ENCODE measurements around the gene GPR17. TPM values are rescaled to one million over a fixed set of nuclear protein-coding genes. Genes with fewer than 3 reads are reported as not detected.

The GPR17 gene
- polyA plus RNA-seq, 1 donor (not counting 4 experiments of a cell fraction or from before 2014, with no cell fraction given) = not detected

DNA sequence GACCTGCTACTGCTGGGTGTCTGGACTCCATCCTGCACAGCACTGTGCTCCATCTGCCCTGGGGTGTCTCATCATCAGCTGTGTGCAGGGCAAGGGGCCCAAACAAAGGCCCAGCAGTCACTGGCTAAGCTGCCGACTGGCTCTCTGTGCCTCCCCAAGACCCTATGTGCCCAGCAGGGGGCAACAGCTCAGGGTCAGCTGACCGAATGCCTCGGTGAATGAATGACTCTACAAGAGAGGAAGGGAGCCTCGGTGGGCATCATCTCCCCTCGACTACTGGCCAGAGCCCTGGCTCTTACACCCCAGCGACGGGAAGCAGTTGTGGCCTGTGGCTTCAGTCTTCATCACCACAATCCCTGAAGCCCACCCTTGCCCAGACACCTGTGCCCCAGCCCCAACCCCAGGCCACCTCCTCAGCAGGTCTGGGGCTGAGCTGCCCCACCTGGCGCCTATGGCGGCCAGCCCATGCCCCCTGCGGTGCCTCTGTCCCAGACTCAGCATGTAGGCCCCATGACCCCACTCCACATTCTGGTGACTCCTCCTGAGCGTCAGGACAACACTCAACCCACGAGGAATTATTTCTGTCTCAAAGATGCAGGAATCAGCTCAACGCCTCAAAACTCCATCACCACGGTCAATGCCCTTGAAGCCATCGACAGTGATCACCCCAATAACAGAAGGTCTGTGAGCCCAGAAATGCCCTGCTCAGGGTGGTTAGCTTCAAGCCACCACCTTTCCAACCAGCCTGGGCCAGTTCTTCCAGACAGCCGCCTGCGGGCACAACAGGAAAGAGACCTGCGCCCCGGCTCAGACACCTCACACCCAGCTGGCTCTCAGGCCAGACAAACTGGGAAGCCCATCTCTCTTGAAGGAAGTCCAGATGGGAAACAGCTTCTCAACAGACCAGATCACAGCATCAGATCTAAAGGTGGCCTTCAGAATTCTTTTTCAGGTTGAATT is 1.6 kb upstream of the GPR17 start:
- Histone ChIP-seq H3K4me1 (ENCODE audit: control insufficient read depth, extremely low read depth, insufficient read depth, low read length) (peaks cover 11% of the 10 kb centered on the region), H3K79me2 (ENCODE audit: control insufficient read depth, insufficient read depth, low read length) (no peaks in the 10 kb centered on the region), H3K9ac (ENCODE audit: control insufficient read depth, extremely low read depth, insufficient read depth, low read length) (no peak overlapping the region), H3K9me3 (ENCODE audit: control insufficient read depth, low read depth, low read length) (no peaks in the 10 kb centered on the region), H3K4me2 (ENCODE audit: control insufficient read depth, extremely low read depth, insufficient read depth, low read depth, low read length) (no peak overlapping the region), H3K4me3 (ENCODE audit: control insufficient read depth in 2 of 3, extremely low read depth in 1 of 3, insufficient read depth in 2 of 3, low read depth in 1 of 3, low read length in 3 of 3) (no peak overlapping the region), H3K36me3 (ENCODE audit: control insufficient read depth in 2 of 2, extremely low read depth in 1 of 2, insufficient read depth in 2 of 2, low read length in 2 of 2) (no peaks in the 10 kb centered on the region), H3K9me1 (ENCODE audit: control insufficient read depth, extremely low read depth, insufficient read depth, low read length) (no peaks in the 10 kb centered on the region), H3K27ac (ENCODE audit: control insufficient read depth, insufficient read depth, low read length) (no peak overlapping the region), H4K20me1 (ENCODE audit: control insufficient read depth, extremely low read depth, insufficient read depth, low read length) (no peaks in the 10 kb centered on the region), H3K27me3 (ENCODE audit: control insufficient read depth, extremely low read depth, insufficient read depth, low read length) (no peaks in the 10 kb centered on the region), H2AFZ (ENCODE audit: control insufficient read depth, low read length) (no peak overlapping the region)
- dilution Hi-C loops (cut with MboI; ENCODE audit: extremely low pct_ligation_motif_present, low sequenced_read_pairs) = no loop called here
- FAIRE-seq (no peak), DNase-seq (ENCODE audit: low read depth, low spot score) (no peak)
- TF ChIP-seq EZH2 (IDR thresholded peaks at IDR 0.05; ENCODE audit: low read length) = no peak
- TF ChIP-seq, protein P1, sequence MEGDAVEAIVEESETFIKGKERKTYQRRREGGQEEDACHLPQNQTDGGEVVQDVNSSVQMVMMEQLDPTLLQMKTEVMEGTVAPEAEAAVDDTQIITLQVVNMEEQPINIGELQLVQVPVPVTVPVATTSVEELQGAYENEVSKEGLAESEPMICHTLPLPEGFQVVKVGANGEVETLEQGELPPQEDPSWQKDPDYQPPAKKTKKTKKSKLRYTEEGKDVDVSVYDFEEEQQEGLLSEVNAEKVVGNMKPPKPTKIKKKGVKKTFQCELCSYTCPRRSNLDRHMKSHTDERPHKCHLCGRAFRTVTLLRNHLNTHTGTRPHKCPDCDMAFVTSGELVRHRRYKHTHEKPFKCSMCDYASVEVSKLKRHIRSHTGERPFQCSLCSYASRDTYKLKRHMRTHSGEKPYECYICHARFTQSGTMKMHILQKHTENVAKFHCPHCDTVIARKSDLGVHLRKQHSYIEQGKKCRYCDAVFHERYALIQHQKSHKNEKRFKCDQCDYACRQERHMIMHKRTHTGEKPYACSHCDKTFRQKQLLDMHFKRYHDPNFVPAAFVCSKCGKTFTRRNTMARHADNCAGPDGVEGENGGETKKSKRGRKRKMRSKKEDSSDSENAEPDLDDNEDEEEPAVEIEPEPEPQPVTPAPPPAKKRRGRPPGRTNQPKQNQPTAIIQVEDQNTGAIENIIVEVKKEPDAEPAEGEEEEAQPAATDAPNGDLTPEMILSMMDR (optimal IDR thresholded peaks at IDR 0.05 in 1 of 3, IDR thresholded peaks at IDR 0.05 in 1 of 3, conservative IDR thresholded peaks at IDR 0.05 in 1 of 3; ENCODE audit: extremely low read depth in 1 of 3, insufficient read depth in 2 of 3, low read length in 3 of 3) = no peak

DNA sequence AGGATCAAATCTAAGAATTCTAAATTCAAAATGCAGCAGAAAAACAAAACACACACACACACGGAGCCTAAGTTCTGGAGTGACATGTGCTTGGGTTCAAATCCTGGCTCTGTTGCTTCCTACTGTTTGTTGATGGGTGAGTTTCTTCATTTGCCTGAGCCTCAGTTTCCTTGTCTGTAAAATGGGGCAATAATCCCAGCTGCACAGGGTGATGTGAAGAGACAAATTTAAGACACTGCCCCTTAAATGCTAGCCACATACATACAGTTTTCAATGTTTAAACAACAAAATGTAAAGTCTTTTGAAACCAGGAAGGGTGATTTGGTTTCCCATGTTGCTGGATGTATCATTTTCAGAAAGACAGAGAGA is 943 bp upstream of the GPR17 start:
- Histone ChIP-seq H3K9ac (ENCODE audit: control insufficient read depth, extremely low read depth, insufficient read depth, low read length) (no peak overlapping the region), H3K4me1 (ENCODE audit: control insufficient read depth, extremely low read depth, insufficient read depth, low read length) (peaks cover 11% of the 10 kb centered on the region), H3K36me3 (ENCODE audit: control insufficient read depth in 2 of 2, extremely low read depth in 1 of 2, insufficient read depth in 2 of 2, low read length in 2 of 2) (no peaks in the 10 kb centered on the region), H3K27me3 (ENCODE audit: control insufficient read depth, extremely low read depth, insufficient read depth, low read length) (no peaks in the 10 kb centered on the region), H3K79me2 (ENCODE audit: control insufficient read depth, insufficient read depth, low read length) (no peaks in the 10 kb centered on the region), H3K9me1 (ENCODE audit: control insufficient read depth, extremely low read depth, insufficient read depth, low read length) (no peaks in the 10 kb centered on the region), H3K4me2 (ENCODE audit: control insufficient read depth, extremely low read depth, insufficient read depth, low read depth, low read length) (no peak overlapping the region), H3K9me3 (ENCODE audit: control insufficient read depth, low read depth, low read length) (no peaks in the 10 kb centered on the region), H4K20me1 (ENCODE audit: control insufficient read depth, extremely low read depth, insufficient read depth, low read length) (no peaks in the 10 kb centered on the region), H3K27ac (ENCODE audit: control insufficient read depth, insufficient read depth, low read length) (no peak overlapping the region), H2AFZ (ENCODE audit: control insufficient read depth, low read length) (no peak overlapping the region), H3K4me3 (ENCODE audit: control insufficient read depth in 2 of 3, extremely low read depth in 1 of 3, insufficient read depth in 2 of 3, low read depth in 1 of 3, low read length in 3 of 3) (no peak overlapping the region)
- FAIRE-seq = no peak
- no peak for TF ChIP-seq EZH2 (IDR thresholded peaks at IDR 0.05; ENCODE audit: low read length)
- TF ChIP-seq, protein P1 (optimal IDR thresholded peaks at IDR 0.05 in 1 of 3, IDR thresholded peaks at IDR 0.05 in 1 of 3, conservative IDR thresholded peaks at IDR 0.05 in 1 of 3; ENCODE audit: extremely low read depth in 1 of 3, insufficient read depth in 2 of 3, low read length in 3 of 3) = no peak
- no peak for DNase-seq (ENCODE audit: low read depth, low spot score)
- dilution Hi-C loops (cut with MboI; ENCODE audit: extremely low pct_ligation_motif_present, low sequenced_read_pairs) = no loop called here

Data from keratinocyte (primary cell).